BE2C (cell line): ENCODE data around the gene INAFM2. TPM values are rescaled to one million over a fixed set of nuclear protein-coding genes. Genes with fewer than 3 reads are reported as not detected.
A peak's percentile ranks its signal among the peaks of the same experiment; 100 is the strongest.

Experiments used
- DNase-seq: peaks from one replicate; pipeline ENCODE4 v3.0.0-alpha.2; 2020
- H3K27me3 ChIP-seq: fragments of 250-450 bp; sonication (Bioruptor Pico); 2 replicates; pipeline ENCODE4 v1.5.1; 2020; ENCODE audit warnings: mild to moderate bottlenecking
- H3K36me3 ChIP-seq: fragments of 250-450 bp; sonication (Bioruptor Pico); 2 replicates; pipeline ENCODE4 v1.5.1; 2020; ENCODE audit warnings: mild to moderate bottlenecking
- H3K4me1 ChIP-seq: fragments of 250-450 bp; sonication (Bioruptor Pico); 2 replicates; pipeline ENCODE4 v1.5.1; 2020
- H3K4me3 ChIP-seq: 2 replicates; pipeline ENCODE4 v1.5.1; 2011; ENCODE audit warnings: low read depth, low read length
- H3K9me3 ChIP-seq: fragments of 250-450 bp; sonication (Bioruptor Pico); 2 replicates; pipeline ENCODE4 v1.5.1; 2020
- CTCF ChIP-seq: IDR thresholded peaks from 2 replicates; pipeline ENCODE4 v1.5.1; 2012; ENCODE audit warnings: mild to moderate bottlenecking, low read depth, low read length
- polyA plus RNA-seq: library from polyadenylated mRNA; unstranded; fragments of >200 nt; gene quantifications from one replicate; pipeline ENCODE4 v1.2.1, GENCODE V29; 2012; ENCODE audit warnings: low read depth, missing spikeins; ENCODE audit not compliant: insufficient read length, insufficient read depth

The INAFM2 gene
- polyA plus RNA-seq = 51.0 TPM

- H3K4me1 ChIP-seq = peaks cover 6% of the 10 kb centered on the region
- DNase-seq = peak; percentile 96
These were observed at the start of gene INAFM2 for GRCh38 chr15:40323239-40323952. Gene INAFM2, plus strand, starts transcription at chr15:40323692. Its CDS starts 364 bp downstream, at chr15:40324056.

GRCh38 chr15:40274350-40275274 is 48.9 kb upstream of the INAFM2 start:
- Histone ChIP-seq H3K4me1 (peaks cover 8% of the 10 kb centered on the region; the same call in 1 of the 2 replicates), H3K36me3 (no peaks in the 10 kb centered on the region), H3K4me3 (no peak overlapping the region), H3K27me3 (no peaks in the 10 kb centered on the region), H3K9me3 (no peaks in the 10 kb centered on the region)
- peak; percentile 100 for TF ChIP-seq CTCF
- peak; percentile 86 for DNase-seq

More at GRCh38 chr15:40323239-40323952, at the start of gene INAFM2:
- no peaks in the 10 kb centered on the region for H3K9me3 ChIP-seq
- TF ChIP-seq CTCF = peak; percentile 64
- H3K27me3 ChIP-seq = no peaks in the 10 kb centered on the region
- peaks cover 5% of the 10 kb centered on the region; the same call in 1 of the 2 replicates for H3K36me3 ChIP-seq
- H3K4me3 ChIP-seq = peak within 1 kb of the TSS; percentile 67

GRCh38 chr15:40275523-40275922 is 48.0 kb upstream of the INAFM2 start:
- Histone ChIP-seq H3K27me3 (no peaks in the 10 kb centered on the region), H3K9me3 (no peaks in the 10 kb centered on the region), H3K4me3 (no peak overlapping the region), H3K36me3 (no peaks in the 10 kb centered on the region), H3K4me1 (peaks cover 8% of the 10 kb centered on the region; the same call in 1 of the 2 replicates)
- no peak for DNase-seq
- TF ChIP-seq CTCF = no peak

- H3K4me1 ChIP-seq = peaks cover 8% of the 10 kb centered on the region; the same call in 1 of the 2 replicates
- H3K4me3 ChIP-seq = no peak overlapping the region
- no peak for TF ChIP-seq CTCF
- H3K27me3 ChIP-seq = no peaks in the 10 kb centered on the region
- no peaks in the 10 kb centered on the region for H3K9me3 ChIP-seq
- DNase-seq = no peak
- no peaks in the 10 kb centered on the region for H3K36me3 ChIP-seq
These were observed 47.5 kb upstream of the INAFM2 start for GRCh38 chr15:40275954-40276353.

- H3K27me3 ChIP-seq = peaks cover 6% of the 10 kb centered on the region
- H3K9me3 ChIP-seq = no peaks in the 10 kb centered on the region
- H3K4me3 ChIP-seq = no peak overlapping the region
- H3K4me1 ChIP-seq = peaks cover 8% of the 10 kb centered on the region; the same call in 1 of the 2 replicates
- no peak for TF ChIP-seq CTCF
- no peak for DNase-seq
- no peaks in the 10 kb centered on the region for H3K36me3 ChIP-seq
These were observed 46.6 kb upstream of the INAFM2 start for GRCh38 chr15:40276927-40277326.
